Prostate gland (tissue), 2 donors: ENCODE measurements around the gene LAGE3. TPM values are rescaled to one million over a fixed set of nuclear protein-coding genes. Genes with fewer than 3 reads are reported as not detected.
A peak's percentile ranks its signal among the peaks of the same experiment; 100 is the strongest.

Experiments used
- DNase-seq: peaks from one replicate; pipeline ENCODE4 v3.0.0-alpha.2; 2019; ENCODE audit warnings: low spot score
- H3K27ac ChIP-seq, 2 donors: fragments of 200-600 bp; sonication (generic); 2 replicates each; pipeline ENCODE4 v1.5.1; 2017 to 2019
- H3K27me3 ChIP-seq: fragments of 200-600 bp; sonication (generic); replicated peaks from 2 replicates; pipeline ENCODE4 v1.5.1; 2019; ENCODE audit not compliant: insufficient read depth
- H3K36me3 ChIP-seq, 2 donors: fragments of 200-600 bp; sonication (generic); 1 replicate in 1 of 2; 2 replicates in 1 of 2; pipeline versions ENCODE4 v1.5.1 to v1.8.1; 2017 to 2019
- H3K4me1 ChIP-seq: fragments of 200-600 bp; sonication (generic); replicated peaks from 2 replicates; pipeline ENCODE4 v1.5.1; 2019
- H3K4me3 ChIP-seq, 2 donors: fragments of 200-600 bp; sonication (generic); 2 replicates each; pipeline ENCODE4 v1.5.1; 2017 to 2019
- H3K9me3 ChIP-seq: fragments of 200-600 bp; sonication (generic); 2 replicates; pipeline ENCODE4 v1.5.1; 2017
- CTCF ChIP-seq, 4 experiments: fragments of 200-600 bp in 2 of 4; fragments of 450-650 bp in 2 of 4; sonication (generic) in 2 of 4; IDR thresholded peaks; 1 replicate in 3 of 4; 2 replicates in 1 of 4; pipeline ENCODE4 v1.5.1; 2016 to 2019; ENCODE audit warnings: antibody characterized with exemption in 4 of 4, mild to moderate bottlenecking in 2 of 4, moderate library complexity in 2 of 4
- POLR2A ChIP-seq: fragments of 450-650 bp; IDR thresholded peaks from one replicate; pipeline ENCODE4 v1.6.1; 2016; ENCODE audit warnings: antibody characterized with exemption, mild to moderate bottlenecking
- POLR2AphosphoS5 ChIP-seq: sonication (generic); formaldehyde crosslinking; IDR thresholded peaks from one replicate; pipeline ENCODE4 v1.6.1; 2017; ENCODE audit warnings: antibody characterized with exemption
- WGBS: methylation state at CpG from one replicate; pipeline ENCODE4 v1.1.5; 2018; 5-methylcytosine and 5-hydroxymethylcytosine counted together
- intact Hi-C: fragments of 100-400 bp; cut with DNase I; formaldehyde crosslinking; loops from one replicate; pipeline ENCODE4 v1.14.2; 2022
- total RNA-seq, 2 donors: library from RNA; depleted of rRNA; stranded (reverse); fragments of >200 nt; gene quantifications; one replicate each; pipeline ENCODE4 v1.1.0, GENCODE V29; 2016

LAGE3 gene
- total RNA-seq, 2 donors from 2014 or later = 39.1 to 44.2 TPM

- Histone ChIP-seq H3K27me3 (no peaks in the 10 kb centered on the region), H3K36me3 (no peaks in the 10 kb centered on the region), H3K4me1 (no peaks in the 10 kb centered on the region), H3K27ac (no peak overlapping the region), H3K9me3 (no peaks in the 10 kb centered on the region), H3K4me3 (no peak overlapping the region)
- 65% methylated on average over 6 of the region's 6 CpGs for WGBS
- no peak for TF ChIP-seq POLR2AphosphoS5
- TF ChIP-seq POLR2A = no peak
- no peak for TF ChIP-seq CTCF (IDR thresholded peaks at IDR 0.05)
- no peak for DNase-seq
- intact Hi-C loops = no loop called here
Measured at GRCh38 chrX:154495472-154495922, 16.4 kb upstream of the LAGE3 start.

DNA sequence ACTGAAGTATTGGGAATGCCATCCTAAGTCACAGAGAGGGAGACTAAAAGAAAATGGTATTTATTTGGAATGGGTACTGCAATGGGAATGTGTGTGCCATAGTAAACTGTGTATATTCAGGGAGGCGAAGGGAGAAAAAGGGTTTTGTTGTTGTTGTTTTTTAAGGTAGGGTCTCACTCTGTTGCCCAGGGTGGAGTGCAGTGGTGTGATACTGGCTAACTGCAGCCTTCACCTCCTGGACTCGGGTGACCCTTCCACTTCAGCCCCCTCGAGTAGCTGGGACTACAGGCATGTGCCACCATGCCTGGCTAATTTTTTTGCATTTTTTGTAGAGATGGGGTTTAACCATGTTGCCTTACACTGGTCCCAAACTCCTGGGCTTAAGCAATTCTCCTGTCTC is 15.6 kb upstream of the LAGE3 start:
- Histone ChIP-seq H3K4me1 (no peaks in the 10 kb centered on the region), H3K27ac (no peak overlapping the region), H3K4me3 (no peak overlapping the region), H3K36me3 (no peaks in the 10 kb centered on the region), H3K9me3 (no peaks in the 10 kb centered on the region), H3K27me3 (no peaks in the 10 kb centered on the region)
- TF ChIP-seq POLR2A = no peak
- WGBS = 77% methylated on average over 3 of the region's 3 CpGs
- DNase-seq = no peak
- intact Hi-C loops = loop anchor here (5.0 kb wide), 1 partner anchor 33 kb away; no protein-coding TSS in a partner anchor

- Histone ChIP-seq H3K27ac (peak within 1 kb of the TSS; percentile 93 to 94), H3K27me3 (no peaks in the 10 kb centered on the region), H3K4me3 (peak within 1 kb of the TSS; percentile 47 to 57), H3K4me1 (no peaks in the 10 kb centered on the region), H3K9me3 (no peaks in the 10 kb centered on the region), H3K36me3 (no peaks in the 10 kb centered on the region)
- 0% methylated on average over 5 of the region's 71 CpGs for WGBS
- DNase-seq = peak; percentile 91
- TF ChIP-seq CTCF (IDR thresholded peaks at IDR 0.05) (peak in 1 of 4 experiments; percentile 21), POLR2AphosphoS5 (peak; percentile 93), POLR2A (peak; percentile 86)
- intact Hi-C loops = loop anchor here (5.0 kb wide), 1 partner anchor 37 kb away; no protein-coding TSS in a partner anchor
Measured at GRCh38 chrX:154490414-154491083, 11.5 kb upstream of the LAGE3 start, which contains the start of gene SLC10A3. Gene SLC10A3, minus strand, starts transcription at chrX:154490629. Its CDS starts 1,689 bp downstream, at chrX:154488940.

- intact Hi-C loops = loop anchor here (5.0 kb wide), 1 partner anchor 37 kb away; no protein-coding TSS in a partner anchor
- H3K27ac ChIP-seq = peak overlapping the region; percentile 93 to 94
- no peaks in the 10 kb centered on the region for H3K4me1 ChIP-seq
- no peaks in the 10 kb centered on the region for H3K27me3 ChIP-seq
- DNase-seq = no peak
- H3K36me3 ChIP-seq = no peaks in the 10 kb centered on the region
- H3K4me3 ChIP-seq = peak overlapping the region; percentile 47 to 57
- no peak for TF ChIP-seq CTCF (IDR thresholded peaks at IDR 0.05)
- H3K9me3 ChIP-seq = no peaks in the 10 kb centered on the region
- 0% methylated on average over 3 of the region's 19 CpGs for whole genome bisulfite sequencing
Measured at GRCh38 chrX:154490021-154490413, 10.9 kb upstream of the LAGE3 start.

- Histone ChIP-seq H3K4me1 (no peaks in the 10 kb centered on the region), H3K36me3 (no peaks in the 10 kb centered on the region), H3K27ac (peak overlapping the region in 1 of 2 donors; percentile 93), H3K27me3 (no peaks in the 10 kb centered on the region), H3K9me3 (no peaks in the 10 kb centered on the region), H3K4me3 (peak overlapping the region in 1 of 2 donors; percentile 47)
- TF ChIP-seq CTCF (IDR thresholded peaks at IDR 0.05) (no peak), POLR2AphosphoS5 (no peak), POLR2A (no peak)
- no peak for DNase-seq
- WGBS = no CpG with 5 or more reads among the region's 4 CpGs
- intact Hi-C loops = loop anchor here (5.0 kb wide), 1 partner anchor 52 kb away; the partner anchor contains the start of gene GDI1
Measured at GRCh38 chrX:154489182-154489581, 10.1 kb upstream of the LAGE3 start.
